Fibroblast of pulmonary artery (primary cell): ENCODE measurements around the gene SLC8B1.

Source experiments
- DNase-seq: peaks from one replicate; pipeline ENCODE4 v3.0.0-alpha.2; 2010; ENCODE audit warnings: low read depth
- H3K4me3 ChIP-seq: replicated peaks from 2 replicates; pipeline ENCODE4 v1.5.1; 2011; ENCODE audit warnings: low read depth, mild to moderate bottlenecking, control low read depth, low read length, moderate library complexity
- CTCF ChIP-seq: IDR thresholded peaks from 2 replicates; pipeline ENCODE4 v1.5.1; 2011; ENCODE audit warnings: mild to moderate bottlenecking, control low read depth, low read length, inconsistent platforms; ENCODE audit errors: missing control alignments

Gene SLC8B1

GRCh38 chr12:113295886-113296556 is 38.9 kb downstream of the SLC8B1 start:
- TF ChIP-seq CTCF = no peak
- H3K4me3 ChIP-seq = no peak overlapping the region
- no peak for DNase-seq

- no peak for TF ChIP-seq CTCF
- no peak for DNase-seq
- no peak overlapping the region for H3K4me3 ChIP-seq
Measured at GRCh38 chr12:113293100-113293499, 41.8 kb downstream of the SLC8B1 start.

- H3K4me3 ChIP-seq = no peak overlapping the region
- no peak for TF ChIP-seq CTCF
- DNase-seq = no peak
Measured at GRCh38 chr12:113292547-113292946, 42.4 kb downstream of the SLC8B1 start.

- TF ChIP-seq CTCF = no peak
- peak; percentile 65 for DNase-seq
- no peak overlapping the region for H3K4me3 ChIP-seq
Measured at GRCh38 chr12:113292091-113292490, 42.8 kb downstream of the SLC8B1 start.

GRCh38 chr12:113291586-113291985 is 43.3 kb downstream of the SLC8B1 start:
- no peak for DNase-seq
- H3K4me3 ChIP-seq = no peak overlapping the region
- TF ChIP-seq CTCF = no peak

GRCh38 chr12:113290506-113290905 is 44.4 kb downstream of the SLC8B1 start:
- no peak for TF ChIP-seq CTCF
- H3K4me3 ChIP-seq = no peak overlapping the region
- no peak for DNase-seq

- DNase-seq = no peak
- TF ChIP-seq CTCF = no peak
- H3K4me3 ChIP-seq = no peak overlapping the region
Measured at GRCh38 chr12:113289361-113289760, 45.5 kb downstream of the SLC8B1 start.
